ENCODE measurements around the gene PLCD1.

- TF ChIP-seq CTCF (IDR thresholded peaks at IDR 0.05) = no peak
- TF ChIP-seq POLR2A (IDR thresholded peaks at IDR 0.05) = no peak
Observed at GRCh38 chr3:37970802-37971201, 58.6 kb downstream of the PLCD1 start.

Data from uterus (tissue), 2 donors.